ENCODE measurements around the gene ARID5B. TPM values are rescaled to one million over a fixed set of nuclear protein-coding genes. Genes with fewer than 3 reads are reported as not detected.

Gene ARID5B
- polyA plus RNA-seq, 1 of the 3 experiments (the other 2 are of a cell fraction) = 10.9 TPM

DNA sequence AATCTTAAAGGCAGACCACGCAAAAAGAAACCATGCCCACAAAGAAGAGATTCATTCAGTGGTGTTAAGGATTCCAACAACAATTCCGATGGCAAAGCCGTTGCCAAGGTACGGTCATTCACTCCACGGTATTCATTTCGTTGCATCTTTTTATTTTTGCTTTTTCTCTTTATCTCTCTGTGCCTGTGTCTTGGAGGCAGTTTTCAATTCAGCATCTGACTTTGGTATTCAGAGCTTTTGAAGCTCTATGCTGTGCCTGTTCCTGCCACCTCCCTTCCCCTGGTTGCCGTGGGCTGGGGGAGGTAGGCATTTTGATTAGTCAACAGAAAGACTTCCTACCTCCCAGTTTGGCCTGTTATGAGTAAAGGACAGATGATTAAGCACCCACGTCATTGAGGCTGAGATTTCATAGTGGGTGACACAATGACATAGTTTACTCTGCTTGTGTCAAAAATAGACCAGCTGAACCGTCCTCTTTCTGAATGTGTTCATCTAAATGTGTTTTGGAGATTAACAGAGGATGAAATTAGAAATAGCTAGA, 149.5 kb downstream of the ARID5B start (continued):
- TF ChIP-seq FOXM1 (IDR thresholded peaks at IDR 0.05; ENCODE audit: low read depth) = no peak
- peak; percentile 83 for TF ChIP-seq FOSL2 (IDR thresholded peaks at IDR 0.05; ENCODE audit: borderline replicate concordance, low read depth)
- TF ChIP-seq, protein P1, sequence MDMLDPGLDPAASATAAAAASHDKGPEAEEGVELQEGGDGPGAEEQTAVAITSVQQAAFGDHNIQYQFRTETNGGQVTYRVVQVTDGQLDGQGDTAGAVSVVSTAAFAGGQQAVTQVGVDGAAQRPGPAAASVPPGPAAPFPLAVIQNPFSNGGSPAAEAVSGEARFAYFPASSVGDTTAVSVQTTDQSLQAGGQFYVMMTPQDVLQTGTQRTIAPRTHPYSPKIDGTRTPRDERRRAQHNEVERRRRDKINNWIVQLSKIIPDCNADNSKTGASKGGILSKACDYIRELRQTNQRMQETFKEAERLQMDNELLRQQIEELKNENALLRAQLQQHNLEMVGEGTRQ (IDR thresholded peaks at IDR 0.05; ENCODE audit: borderline replicate concordance, low read depth, low read length) = no peak
- TF ChIP-seq ELF1 (IDR thresholded peaks at IDR 0.05) = no peak
- peak; percentile 36; the same call in 1 of the 2 replicates for TF ChIP-seq REST (IDR thresholded peaks at IDR 0.05; ENCODE audit: low read depth, low read length)

GRCh38 chr10:62052276-62052675, 150.8 kb downstream of the ARID5B start:
- Histone ChIP-seq H3K79me2 (ENCODE audit: insufficient read depth) (peaks cover 100% of the 10 kb centered on the region), H2AFZ (ENCODE audit: low read depth) (no peak overlapping the region), H3K36me3 (replicated peaks in 1 of 2; ENCODE audit: control insufficient read depth in 1 of 2, insufficient read depth in 2 of 2, low read length in 1 of 2) (peaks cover 55 to 56% of the 10 kb centered on the region in 2 experiments), H3K9me2 (no peaks in the 10 kb centered on the region), H3F3A (replicated peaks; ENCODE audit: insufficient read depth) (peaks cover 12% of the 10 kb centered on the region), H3K4me3 (ENCODE audit: low read depth in 2 of 2, low read length in 1 of 2) (no peak overlapping the region), H3K4me1 (ENCODE audit: control insufficient read depth in 1 of 2, insufficient read depth in 2 of 2, low read depth in 1 of 2, low read length in 1 of 2) (peaks cover 32 to 47% of the 10 kb centered on the region in 2 experiments), H3K27ac (ENCODE audit: low read depth in 2 of 2, low read length in 1 of 2) (peak overlapping the region in 1 of 2 experiments; percentile 97; a peak in 2 of 4 replicates), H3K27me3 (ENCODE audit: insufficient read depth) (no peaks in the 10 kb centered on the region), H3K9ac (no peak overlapping the region), H3K9me3 (no peaks in the 10 kb centered on the region), H4K20me1 (ENCODE audit: insufficient read depth) (no peaks in the 10 kb centered on the region; the same call in 1 of the 2 replicates), H3K4me2 (peak overlapping the region; percentile 84)
- TF ChIP-seq EZH2phosphoT487 (IDR thresholded peaks at IDR 0.05; ENCODE audit: borderline replicate concordance, low read depth) (no peak), MXI1 (IDR thresholded peaks at IDR 0.05; ENCODE audit: low read depth, low read length) (no peak), FOSL2 (IDR thresholded peaks at IDR 0.05; ENCODE audit: borderline replicate concordance, low read depth) (no peak), RCOR1 (IDR thresholded peaks at IDR 0.05; ENCODE audit: low read length) (no peak)
- TF ChIP-seq, protein P2, sequence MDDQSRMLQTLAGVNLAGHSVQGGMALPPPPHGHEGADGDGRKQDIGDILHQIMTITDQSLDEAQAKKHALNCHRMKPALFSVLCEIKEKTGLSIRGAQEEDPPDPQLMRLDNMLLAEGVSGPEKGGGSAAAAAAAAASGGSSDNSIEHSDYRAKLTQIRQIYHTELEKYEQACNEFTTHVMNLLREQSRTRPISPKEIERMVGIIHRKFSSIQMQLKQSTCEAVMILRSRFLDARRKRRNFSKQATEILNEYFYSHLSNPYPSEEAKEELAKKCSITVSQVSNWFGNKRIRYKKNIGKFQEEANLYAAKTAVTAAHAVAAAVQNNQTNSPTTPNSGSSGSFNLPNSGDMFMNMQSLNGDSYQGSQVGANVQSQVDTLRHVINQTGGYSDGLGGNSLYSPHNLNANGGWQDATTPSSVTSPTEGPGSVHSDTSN (IDR thresholded peaks at IDR 0.05) = no peak
- TF ChIP-seq, protein P1 (IDR thresholded peaks at IDR 0.05; ENCODE audit: borderline replicate concordance, low read depth, low read length) = no peak
- ChIA-PET CTCF (interaction anchor here (2.8 kb wide), 1 partner anchor 13 kb away, joined by 13 read pairs; no protein-coding TSS in a partner anchor), POLR2A (no interaction called here)
- WGBS (ENCODE audit: low lambda C conversion rate) = 95% methylated on average over 4 of the region's 4 CpGs
- no peak for DNase-seq
